ENCODE data around the gene CSF2RB.
A peak's percentile ranks its signal among the peaks of the same experiment; 100 is the strongest.

Gene CSF2RB

DNA sequence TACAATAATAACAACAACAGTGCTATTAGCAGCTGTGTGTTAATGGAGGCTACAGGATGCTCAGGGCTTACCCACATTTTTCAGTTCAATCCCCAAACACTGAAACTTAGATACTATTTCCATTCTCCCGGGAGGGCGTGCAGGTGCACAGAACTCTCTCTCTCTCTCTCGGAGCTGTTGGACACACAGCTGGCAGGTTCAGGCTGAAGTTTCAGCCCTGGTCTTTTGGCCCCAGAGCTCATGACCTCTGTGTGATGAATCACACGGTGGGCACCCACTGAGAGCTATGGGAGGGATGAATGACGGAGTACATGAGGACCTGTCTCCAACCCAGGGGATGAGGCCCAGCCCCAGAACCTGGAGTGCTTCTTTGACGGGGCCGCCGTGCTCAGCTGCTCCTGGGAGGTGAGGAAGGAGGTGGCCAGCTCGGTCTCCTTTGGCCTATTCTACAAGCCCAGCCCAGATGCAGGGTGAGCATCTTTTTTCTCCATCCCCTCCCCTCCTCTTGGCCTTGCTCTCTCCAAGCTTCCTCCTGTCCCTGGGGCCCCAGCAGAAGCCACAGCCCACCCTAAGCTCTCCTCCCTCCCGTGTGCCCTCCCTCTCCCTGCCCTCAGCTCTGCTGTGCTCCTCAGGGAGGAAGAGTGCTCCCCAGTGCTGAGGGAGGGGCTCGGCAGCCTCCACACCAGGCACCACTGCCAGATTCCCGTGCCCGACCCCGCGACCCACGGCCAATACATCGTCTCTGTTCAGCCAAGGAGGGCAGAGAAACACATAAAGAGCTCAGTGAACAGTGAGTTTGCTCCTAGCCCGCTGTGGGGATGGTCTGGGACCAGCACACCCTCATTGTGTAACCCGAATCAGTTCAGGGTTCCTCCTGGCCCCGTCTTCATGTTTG is 16.9 kb downstream of the CSF2RB start:
- Mint-ChIP-seq H3K4me1 (peaks cover 4% of the 10 kb centered on the region), H3K27me3 (no peaks in the 10 kb centered on the region), H3K27ac (peak overlapping the region; percentile 22), H3K4me3 (no peak overlapping the region), H3K36me3 (peaks cover 37% of the 10 kb centered on the region), H3K9me3 (no peaks in the 10 kb centered on the region)
- DNase-seq (ENCODE audit: low spot score in 2 of 2) (no peak), ATAC-seq (ENCODE audit: low read depth) (no peak)

DNA sequence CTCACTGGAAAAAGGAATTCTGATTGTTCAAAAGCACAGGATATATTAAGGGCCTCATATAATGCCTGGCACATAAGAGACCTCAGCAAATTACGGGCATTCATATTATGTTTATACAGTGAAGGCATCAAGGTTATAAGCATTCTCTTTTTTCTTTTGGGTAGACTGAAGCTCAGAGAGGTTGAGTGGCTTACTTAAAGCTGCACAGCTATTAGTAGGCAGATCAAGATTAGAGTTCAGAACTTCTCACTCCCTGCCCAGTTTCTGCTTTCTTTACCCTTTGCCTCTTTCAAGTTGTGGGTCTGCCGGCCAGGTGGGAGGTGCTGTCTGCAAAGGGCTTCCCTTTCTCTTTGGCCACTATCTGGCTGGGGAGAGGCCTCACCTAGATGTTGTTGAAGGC is 18.0 kb downstream of the CSF2RB start:
- peaks cover 6% of the 10 kb centered on the region for H3K4me1 Mint-ChIP-seq
- no peaks in the 10 kb centered on the region for H3K9me3 Mint-ChIP-seq
- ATAC-seq (ENCODE audit: low read depth) = no peak
- peak overlapping the region; percentile 62 for H3K27ac Mint-ChIP-seq
- DNase-seq (ENCODE audit: low spot score in 2 of 2) = no peak
- H3K27me3 Mint-ChIP-seq = no peaks in the 10 kb centered on the region
- no peak overlapping the region for H3K4me3 Mint-ChIP-seq
- H3K36me3 Mint-ChIP-seq = peaks cover 33% of the 10 kb centered on the region

DNA sequence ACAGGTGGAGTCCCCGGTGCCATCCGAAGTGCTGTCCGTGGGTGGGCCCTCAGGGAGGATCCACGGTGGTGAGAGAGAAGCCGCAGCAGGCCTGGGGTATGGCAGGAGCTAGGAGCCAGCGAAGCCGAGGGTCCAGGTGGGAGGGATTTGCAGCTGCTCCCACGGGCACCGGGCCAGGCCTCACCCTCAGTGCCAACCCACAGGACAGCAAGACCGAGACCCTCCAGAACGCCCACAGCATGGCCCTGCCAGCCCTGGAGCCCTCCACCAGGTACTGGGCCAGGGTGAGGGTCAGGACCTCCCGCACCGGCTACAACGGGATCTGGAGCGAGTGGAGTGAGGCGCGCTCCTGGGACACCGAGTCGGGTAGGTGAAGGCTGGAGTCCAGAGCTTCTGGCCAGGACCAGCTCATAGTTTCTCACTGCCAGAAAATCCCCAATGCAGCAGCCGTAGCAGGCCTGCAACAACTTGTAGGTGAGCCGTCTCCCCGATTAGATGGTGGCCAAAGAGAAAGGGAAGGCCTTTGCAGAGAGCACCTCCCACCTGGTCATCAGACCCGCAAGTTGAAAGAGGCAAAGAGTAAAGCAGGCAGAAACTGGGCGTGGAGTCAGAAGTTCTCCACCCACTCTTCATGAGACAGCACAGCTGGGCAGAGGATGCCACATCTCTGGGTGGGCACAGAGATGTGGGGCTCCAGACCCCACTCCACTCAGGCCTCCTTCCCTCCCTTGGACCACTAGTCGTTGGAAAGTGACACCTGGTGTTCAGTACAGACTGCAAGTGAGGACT is 20.4 kb downstream of the CSF2RB start:
- Mint-ChIP-seq H3K9me3 (no peaks in the 10 kb centered on the region), H3K27ac (no peak overlapping the region), H3K36me3 (peaks cover 23% of the 10 kb centered on the region), H3K4me3 (no peak overlapping the region), H3K4me1 (peaks cover 14% of the 10 kb centered on the region), H3K27me3 (no peaks in the 10 kb centered on the region)
- DNase-seq (ENCODE audit: low spot score in 2 of 2) (no peak), ATAC-seq (ENCODE audit: low read depth) (no peak)

DNA sequence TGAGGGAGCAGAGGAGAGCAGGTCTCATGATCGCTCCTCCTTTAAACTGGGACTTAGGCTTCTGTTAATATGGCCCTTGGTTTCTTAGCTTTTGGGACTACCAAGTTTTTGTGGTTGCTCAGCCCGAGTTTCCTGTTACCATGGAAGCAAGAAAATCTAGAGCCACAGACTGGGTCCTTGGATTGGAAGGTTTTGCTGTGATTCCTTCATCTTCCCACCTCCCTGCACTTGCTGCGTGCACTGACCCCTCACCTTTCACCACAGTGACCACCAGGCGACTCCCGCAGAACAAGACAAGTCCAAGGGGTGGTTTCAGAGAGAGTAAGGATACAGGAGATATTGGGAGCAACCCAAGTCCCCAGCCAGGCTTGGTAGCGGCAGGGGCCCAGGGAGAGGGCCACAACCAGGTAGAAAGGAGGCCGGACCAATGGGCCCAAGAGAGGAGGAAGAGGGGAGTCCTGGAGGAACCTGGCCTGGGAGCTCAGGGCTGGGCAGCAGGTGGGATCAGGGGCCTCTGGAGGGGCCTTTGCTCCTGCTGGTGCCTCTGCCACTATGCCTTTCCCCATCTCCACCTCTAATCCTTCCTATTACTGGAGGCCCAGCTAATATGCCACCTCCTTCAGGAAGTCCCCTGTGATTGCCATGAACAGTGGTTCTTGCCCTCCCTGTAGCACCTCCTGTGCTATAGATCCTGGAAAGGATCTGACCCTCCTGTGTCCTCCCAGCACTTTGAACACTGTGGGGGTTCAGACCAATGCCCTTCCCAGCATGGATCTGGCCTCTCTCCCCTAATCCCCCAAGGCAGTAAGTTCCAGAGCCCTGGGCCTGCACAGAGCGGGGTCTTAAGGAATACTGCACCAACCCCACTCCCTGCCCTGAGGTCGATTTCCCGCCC is 21.2 kb downstream of the CSF2RB start:
- DNase-seq (ENCODE audit: low spot score in 2 of 2) = no peak
- no peaks in the 10 kb centered on the region for H3K27me3 Mint-ChIP-seq
- H3K36me3 Mint-ChIP-seq = peaks cover 23% of the 10 kb centered on the region
- H3K4me3 Mint-ChIP-seq = no peak overlapping the region
- H3K9me3 Mint-ChIP-seq = no peaks in the 10 kb centered on the region
- H3K4me1 Mint-ChIP-seq = peaks cover 14% of the 10 kb centered on the region
- peak overlapping the region; percentile 45 for H3K27ac Mint-ChIP-seq
- ATAC-seq (ENCODE audit: low read depth) = no peak

DNA sequence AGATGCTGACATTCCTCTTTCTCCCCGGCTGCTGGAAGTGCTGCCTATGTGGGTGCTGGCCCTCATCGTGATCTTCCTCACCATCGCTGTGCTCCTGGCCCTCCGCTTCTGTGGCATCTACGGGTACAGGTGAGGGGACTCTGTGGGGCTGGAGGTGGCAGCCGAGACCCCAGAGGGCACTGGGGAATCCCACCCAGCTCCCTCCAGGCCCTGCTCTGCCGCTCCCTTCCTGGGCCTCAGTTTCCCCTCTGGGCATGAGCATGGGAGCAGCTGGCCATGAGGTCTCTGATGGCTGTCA is 21.8 kb downstream of the CSF2RB start:
- H3K4me3 Mint-ChIP-seq = no peak overlapping the region
- DNase-seq (ENCODE audit: low spot score in 2 of 2) (no peak), ATAC-seq (ENCODE audit: low read depth) (no peak)
- H3K27me3 Mint-ChIP-seq = no peaks in the 10 kb centered on the region
- peak overlapping the region; percentile 83 for H3K27ac Mint-ChIP-seq
- peaks cover 21% of the 10 kb centered on the region for H3K36me3 Mint-ChIP-seq
- H3K4me1 Mint-ChIP-seq = peaks cover 17% of the 10 kb centered on the region
- no peaks in the 10 kb centered on the region for H3K9me3 Mint-ChIP-seq

DNA sequence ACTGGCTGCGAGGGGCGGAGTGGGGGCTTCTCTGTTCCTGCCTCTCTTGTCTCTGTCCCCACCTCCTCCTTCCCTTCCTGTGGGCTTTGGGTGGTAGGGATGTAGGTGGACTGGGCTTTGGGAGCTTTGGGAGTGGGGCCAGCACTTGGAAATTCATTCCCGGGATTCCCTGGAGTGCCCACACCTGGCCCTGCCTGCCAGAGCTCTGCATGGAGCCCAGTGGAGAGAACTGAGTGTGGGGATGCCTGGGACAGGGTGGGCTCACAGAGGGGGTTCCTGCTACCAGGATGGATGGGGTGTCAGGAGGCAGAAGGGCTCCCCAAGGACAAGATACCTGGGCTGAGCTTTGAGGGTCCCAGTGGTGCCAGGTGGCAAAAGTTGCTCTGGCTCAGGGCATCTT is 22.3 kb downstream of the CSF2RB start:
- ATAC-seq (ENCODE audit: low read depth) (no peak), DNase-seq (ENCODE audit: low spot score in 2 of 2) (no peak)
- no peaks in the 10 kb centered on the region for H3K27me3 Mint-ChIP-seq
- peaks cover 21% of the 10 kb centered on the region for H3K4me1 Mint-ChIP-seq
- peak overlapping the region; percentile 83 for H3K27ac Mint-ChIP-seq
- no peaks in the 10 kb centered on the region for H3K9me3 Mint-ChIP-seq
- H3K36me3 Mint-ChIP-seq = peaks cover 21% of the 10 kb centered on the region
- no peak overlapping the region for H3K4me3 Mint-ChIP-seq

DNA sequence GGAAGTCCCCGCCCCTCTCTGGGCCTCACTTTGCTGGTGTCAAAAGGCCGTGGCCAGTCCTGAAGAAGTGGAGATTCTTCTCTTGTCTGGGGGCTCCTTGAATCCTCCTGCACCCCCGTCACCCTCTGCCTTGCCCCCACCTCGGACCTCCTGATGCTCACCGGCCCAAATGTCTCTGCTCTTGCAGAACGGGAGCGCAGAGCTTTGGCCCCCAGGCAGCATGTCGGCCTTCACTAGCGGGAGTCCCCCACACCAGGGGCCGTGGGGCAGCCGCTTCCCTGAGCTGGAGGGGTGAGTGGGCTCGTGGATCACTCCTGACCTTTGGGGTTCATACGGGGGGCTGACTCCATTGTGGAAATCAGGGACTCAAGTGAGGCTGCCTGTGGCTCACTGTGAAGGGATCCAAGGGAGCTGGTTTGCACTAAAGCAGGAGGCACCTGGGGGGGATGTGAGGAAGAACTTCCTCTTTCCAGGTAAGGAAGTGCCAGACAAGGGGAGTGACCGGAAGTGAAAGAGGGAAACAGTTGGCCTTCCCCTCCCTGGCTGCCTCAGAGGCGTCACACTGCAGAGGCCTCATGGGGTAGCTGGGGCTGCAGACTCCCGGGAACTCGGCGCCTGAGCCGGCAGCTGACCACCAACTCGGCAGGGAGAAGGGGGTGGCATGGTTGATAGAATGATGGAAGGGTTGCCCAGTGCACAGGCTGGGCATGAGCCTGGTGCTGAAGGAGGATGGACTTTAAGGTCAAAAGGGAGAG is 23.1 kb downstream of the CSF2RB start:
- DNase-seq (ENCODE audit: low spot score in 2 of 2) (no peak), ATAC-seq (ENCODE audit: low read depth) (no peak)
- peaks cover 18% of the 10 kb centered on the region for H3K36me3 Mint-ChIP-seq
- no peak overlapping the region for H3K4me3 Mint-ChIP-seq
- peaks cover 28% of the 10 kb centered on the region for H3K4me1 Mint-ChIP-seq
- H3K9me3 Mint-ChIP-seq = no peaks in the 10 kb centered on the region
- no peaks in the 10 kb centered on the region for H3K27me3 Mint-ChIP-seq
- H3K27ac Mint-ChIP-seq = peak overlapping the region; percentile 83

DNA sequence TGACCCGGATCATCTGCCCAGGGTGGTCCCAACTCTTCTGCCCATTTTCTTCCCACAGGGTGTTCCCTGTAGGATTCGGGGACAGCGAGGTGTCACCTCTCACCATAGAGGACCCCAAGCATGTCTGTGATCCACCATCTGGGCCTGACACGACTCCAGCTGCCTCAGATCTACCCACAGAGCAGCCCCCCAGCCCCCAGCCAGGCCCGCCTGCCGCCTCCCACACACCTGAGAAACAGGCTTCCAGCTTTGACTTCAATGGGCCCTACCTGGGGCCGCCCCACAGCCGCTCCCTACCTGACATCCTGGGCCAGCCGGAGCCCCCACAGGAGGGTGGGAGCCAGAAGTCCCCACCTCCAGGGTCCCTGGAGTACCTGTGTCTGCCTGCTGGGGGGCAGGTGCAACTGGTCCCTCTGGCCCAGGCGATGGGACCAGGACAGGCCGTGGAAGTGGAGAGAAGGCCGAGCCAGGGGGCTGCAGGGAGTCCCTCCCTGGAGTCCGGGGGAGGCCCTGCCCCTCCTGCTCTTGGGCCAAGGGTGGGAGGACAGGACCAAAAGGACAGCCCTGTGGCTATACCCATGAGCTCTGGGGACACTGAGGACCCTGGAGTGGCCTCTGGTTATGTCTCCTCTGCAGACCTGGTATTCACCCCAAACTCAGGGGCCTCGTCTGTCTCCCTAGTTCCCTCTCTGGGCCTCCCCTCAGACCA is 24.0 kb downstream of the CSF2RB start:
- no peak for ATAC-seq (ENCODE audit: low read depth)
- peaks cover 18% of the 10 kb centered on the region for H3K36me3 Mint-ChIP-seq
- H3K4me3 Mint-ChIP-seq = no peak overlapping the region
- DNase-seq (ENCODE audit: low spot score in 2 of 2) = no peak
- peak overlapping the region; percentile 76 for H3K27ac Mint-ChIP-seq
- no peaks in the 10 kb centered on the region for H3K9me3 Mint-ChIP-seq
- H3K4me1 Mint-ChIP-seq = peaks cover 34% of the 10 kb centered on the region
- H3K27me3 Mint-ChIP-seq = no peaks in the 10 kb centered on the region

DNA sequence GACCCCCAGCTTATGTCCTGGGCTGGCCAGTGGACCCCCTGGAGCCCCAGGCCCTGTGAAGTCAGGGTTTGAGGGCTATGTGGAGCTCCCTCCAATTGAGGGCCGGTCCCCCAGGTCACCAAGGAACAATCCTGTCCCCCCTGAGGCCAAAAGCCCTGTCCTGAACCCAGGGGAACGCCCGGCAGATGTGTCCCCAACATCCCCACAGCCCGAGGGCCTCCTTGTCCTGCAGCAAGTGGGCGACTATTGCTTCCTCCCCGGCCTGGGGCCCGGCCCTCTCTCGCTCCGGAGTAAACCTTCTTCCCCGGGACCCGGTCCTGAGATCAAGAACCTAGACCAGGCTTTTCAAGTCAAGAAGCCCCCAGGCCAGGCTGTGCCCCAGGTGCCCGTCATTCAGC is 24.6 kb downstream of the CSF2RB start:
- H3K4me1 Mint-ChIP-seq = peaks cover 35% of the 10 kb centered on the region
- H3K9me3 Mint-ChIP-seq = no peaks in the 10 kb centered on the region
- H3K27ac Mint-ChIP-seq = peak overlapping the region; percentile 76
- peaks cover 13% of the 10 kb centered on the region for H3K36me3 Mint-ChIP-seq
- no peak for DNase-seq (ENCODE audit: low spot score in 2 of 2)
- no peak overlapping the region for H3K4me3 Mint-ChIP-seq
- H3K27me3 Mint-ChIP-seq = no peaks in the 10 kb centered on the region
- no peak for ATAC-seq (ENCODE audit: low read depth)

DNA sequence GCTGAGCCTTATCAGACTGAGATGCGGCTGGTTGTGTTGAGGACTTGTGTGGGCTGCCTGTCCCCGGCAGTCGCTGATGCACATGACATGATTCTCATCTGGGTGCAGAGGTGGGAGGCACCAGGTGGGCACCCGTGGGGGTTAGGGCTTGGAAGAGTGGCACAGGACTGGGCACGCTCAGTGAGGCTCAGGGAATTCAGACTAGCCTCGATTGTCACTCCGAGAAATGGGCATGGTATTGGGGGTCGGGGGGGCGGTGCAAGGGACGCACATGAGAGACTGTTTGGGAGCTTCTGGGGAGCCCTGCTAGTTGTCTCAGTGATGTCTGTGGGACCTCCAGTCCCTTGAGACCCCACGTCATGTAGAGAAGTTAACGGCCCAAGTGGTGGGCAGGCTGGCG is 25.5 kb downstream of the CSF2RB start:
- Mint-ChIP-seq H3K4me1 (peaks cover 37% of the 10 kb centered on the region), H3K4me3 (no peak overlapping the region), H3K9me3 (no peaks in the 10 kb centered on the region), H3K27me3 (no peaks in the 10 kb centered on the region), H3K36me3 (peaks cover 12% of the 10 kb centered on the region), H3K27ac (peak overlapping the region; percentile 76)
- ATAC-seq (ENCODE audit: low read depth) (no peak), DNase-seq (ENCODE audit: low spot score in 2 of 2) (no peak)

DNA sequence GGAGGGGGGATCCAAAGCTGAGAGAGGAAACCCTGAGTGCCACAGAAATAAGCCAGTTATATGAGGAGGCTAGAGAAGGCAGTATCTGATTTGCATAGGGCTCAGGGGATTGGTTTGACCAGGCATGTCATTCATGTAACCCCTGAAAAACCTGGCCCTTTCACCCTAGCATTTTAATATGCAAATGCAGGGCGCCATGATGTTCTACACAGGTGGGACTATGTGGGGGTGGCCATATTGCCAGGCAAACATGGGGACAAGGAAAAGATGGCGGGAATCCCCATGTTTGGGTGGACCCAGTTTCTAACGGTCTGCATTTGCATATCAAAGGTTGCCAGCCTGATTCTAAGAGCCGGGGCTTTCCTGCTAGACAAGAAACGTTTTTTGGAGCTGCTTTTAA is 27.2 kb downstream of the CSF2RB start:
- no peaks in the 10 kb centered on the region for H3K27me3 Mint-ChIP-seq
- peak overlapping the region; percentile 81 for H3K4me3 Mint-ChIP-seq
- H3K4me1 Mint-ChIP-seq = peaks cover 37% of the 10 kb centered on the region
- peaks cover 1% of the 10 kb centered on the region for H3K9me3 Mint-ChIP-seq
- DNase-seq (ENCODE audit: low spot score in 2 of 2) = peak; percentile 39 to 73
- H3K27ac Mint-ChIP-seq = peak overlapping the region; percentile 97
- H3K36me3 Mint-ChIP-seq = peaks cover 6% of the 10 kb centered on the region
- peak; percentile 94 for ATAC-seq (ENCODE audit: low read depth)

DNA sequence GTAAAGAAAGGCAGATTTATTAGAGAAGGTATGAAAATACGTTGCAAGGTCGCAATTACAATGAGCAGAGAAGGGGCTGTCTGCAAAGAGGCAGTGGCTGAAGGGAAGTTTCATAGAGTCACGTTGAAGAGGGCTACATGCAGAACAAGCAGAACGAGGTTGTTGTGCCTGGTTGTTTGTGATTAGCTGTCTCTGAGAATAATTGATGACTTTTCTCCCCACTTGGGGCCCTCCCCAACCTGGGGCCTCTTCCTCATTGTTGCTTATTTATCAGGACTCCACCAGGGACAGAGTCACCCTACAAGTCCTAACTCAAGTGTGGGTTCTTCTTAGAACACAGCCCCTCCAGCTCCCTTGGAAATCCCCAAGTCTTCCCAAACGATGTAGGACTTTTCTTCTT is 29.1 kb downstream of the CSF2RB start:
- Mint-ChIP-seq H3K4me3 (no peak overlapping the region), H3K9me3 (peaks cover 1% of the 10 kb centered on the region), H3K36me3 (no peaks in the 10 kb centered on the region), H3K4me1 (peaks cover 26% of the 10 kb centered on the region), H3K27ac (no peak overlapping the region), H3K27me3 (no peaks in the 10 kb centered on the region)
- ATAC-seq (ENCODE audit: low read depth) (no peak), DNase-seq (ENCODE audit: low spot score in 2 of 2) (no peak)

All from memory B cell (primary cell).